H1 (cell line): Measurements from ENCODE around the gene STRIT1. TPM values are rescaled to one million over a fixed set of nuclear protein-coding genes. Genes with fewer than 3 reads are reported as not detected.
"Not testable (repeated sequence)": the region's sequence is repeated elsewhere in the genome, so short reads cannot be mapped to it uniquely, and the experiment has no call there.

ENCODE experiments used
- CTCF ChIA-PET: fragments of 300-600 bp; sonication (Branson Sonifier 250); formaldehyde crosslinking; loops from one replicate; lab custom pipeline; 2021; ENCODE audit not compliant: partially characterized antibody; lab: Charles Lee
- POLR2A ChIA-PET: fragments of 300-600 bp; sonication (Branson Sonifier 250); formaldehyde crosslinking; loops from one replicate; lab custom pipeline; 2021; ENCODE audit warnings: inconsistent platforms; ENCODE audit not compliant: partially characterized antibody; lab: Charles Lee
- DNase-seq, 2 experiments: peaks; one replicate each; pipeline versions ENCODE4 v3.0.0 to v3.0.0-alpha.2; 2010 to 2022; ENCODE audit warnings: low spot score in 2 of 2, low read depth in 1 of 2, mixed read lengths in 1 of 2
- FAIRE-seq: peaks from 2 replicates; lab custom pipeline; 2011; peaks lifted over from hg19 to GRCh38; lab: Jason Lieb, UNC
- H2AFZ ChIP-seq: 2 replicates; pipeline ENCODE4 v1.8.1; 2012; ENCODE audit warnings: low read length, inconsistent platforms
- H2AK5ac ChIP-seq: 2 replicates; pipeline ENCODE4 v1.6.1; 2013; ENCODE audit warnings: low read depth, low read length
- H2BK120ac ChIP-seq: replicated peaks from 2 replicates; pipeline ENCODE3; 2013; ENCODE audit warnings: low read depth, low read length, inconsistent platforms
- H2BK12ac ChIP-seq: 2 replicates; pipeline ENCODE4 v1.6.1; 2013; ENCODE audit warnings: low read depth, low read length
- H2BK15ac ChIP-seq: 2 replicates; pipeline ENCODE4 v1.6.1; 2013; ENCODE audit warnings: low read length
- H2BK20ac ChIP-seq: 2 replicates; pipeline ENCODE4 v1.6.1; 2013; ENCODE audit warnings: low read length
- H2BK5ac ChIP-seq: 2 replicates; pipeline ENCODE4 v1.6.1; 2013; ENCODE audit warnings: low read depth, low read length
- H3K14ac ChIP-seq: 2 replicates; pipeline ENCODE4 v1.6.1; 2013; ENCODE audit warnings: inconsistent platforms; ENCODE audit not compliant: insufficient read length
- H3K18ac ChIP-seq: 2 replicates; pipeline ENCODE4 v1.6.1; 2013; ENCODE audit warnings: low read length; ENCODE audit errors: extremely low read depth
- H3K23ac ChIP-seq: 2 replicates; pipeline ENCODE4 v1.6.1; 2013; ENCODE audit warnings: inconsistent platforms; ENCODE audit not compliant: insufficient read length
- H3K23me2 ChIP-seq: 2 replicates; pipeline ENCODE4 v1.6.1; 2013; ENCODE audit warnings: low read depth, low read length
- H3K27ac ChIP-seq: 2 replicates; pipeline ENCODE4 v1.6.1; 2011; ENCODE audit warnings: low read depth, low read length, inconsistent platforms
- H3K27me3 ChIP-seq, 4 experiments: replicated peaks in 1 of 4; 1 replicate in 1 of 4; 2 replicates in 3 of 4; pipeline versions ENCODE4 v1.6.1 to v1.8.1; 2011 to 2013; ENCODE audit warnings: low read length in 3 of 4, mild to moderate bottlenecking in 3 of 4, inconsistent platforms in 2 of 4, mixed read lengths in 2 of 4, moderate library complexity in 1 of 4; ENCODE audit not compliant: control insufficient read depth in 3 of 4, insufficient read depth in 3 of 4; ENCODE audit errors: extremely low read depth in 1 of 4
- H3K36me3 ChIP-seq, 4 experiments: 2 replicates each; pipeline versions ENCODE4 v1.6.1 to v1.8.1; 2011 to 2013; ENCODE audit warnings: mild to moderate bottlenecking in 4 of 4, low read length in 3 of 4, moderate library complexity in 2 of 4, control low read depth in 1 of 4, inconsistent platforms in 1 of 4; ENCODE audit not compliant: insufficient read depth in 4 of 4, control insufficient read depth in 2 of 4
- H3K4ac ChIP-seq: replicated peaks from 2 replicates; pipeline ENCODE3; 2013; ENCODE audit warnings: low read length, low read depth, mixed read lengths, inconsistent platforms; ENCODE audit not compliant: insufficient read length
- H3K4me1 ChIP-seq, 4 experiments: replicated peaks in 1 of 4; 1 replicate in 1 of 4; 2 replicates in 3 of 4; pipeline versions ENCODE4 v1.6.1 to v1.8.1; 2011 to 2013; ENCODE audit warnings: low read length in 3 of 4, inconsistent platforms in 2 of 4, mixed read lengths in 1 of 4; ENCODE audit not compliant: insufficient read depth in 4 of 4, control insufficient read depth in 3 of 4
- H3K4me2 ChIP-seq, 2 experiments: 2 replicates each; pipeline versions ENCODE4 v1.6.1 to v1.8.1; 2011 to 2013; ENCODE audit warnings: low read depth in 2 of 2, low read length in 2 of 2, control low read depth in 1 of 2, inconsistent platforms in 1 of 2, mild to moderate bottlenecking in 1 of 2; ENCODE audit not compliant: insufficient read depth in 1 of 2
- H3K4me3 ChIP-seq, 4 experiments: fragments of 200-600, 300-600 bp in 1 of 4; sonication (generic), shearing (Covaris generic), sonication (Bioruptor Twin) in 1 of 4; 2 replicates each; pipeline versions ENCODE4 v1.5.1 to v1.8.1; 2011 to 2016; ENCODE audit warnings: low read length in 4 of 4, low read depth in 3 of 4, control low read depth in 2 of 4, inconsistent platforms in 2 of 4, mild to moderate bottlenecking in 2 of 4, mixed read lengths in 1 of 4, moderate library complexity in 1 of 4; ENCODE audit not compliant: insufficient read depth in 2 of 4; ENCODE audit errors: extremely low read depth in 1 of 4
- H3K56ac ChIP-seq: replicated peaks from 2 replicates; pipeline ENCODE3; 2013; ENCODE audit warnings: low read depth, mild to moderate bottlenecking, mixed read lengths, low read length, inconsistent platforms; ENCODE audit not compliant: insufficient read length
- H3K79me1 ChIP-seq: 2 replicates; pipeline ENCODE4 v1.6.1; 2013; ENCODE audit warnings: low read depth, low read length, control low read depth
- H3K79me2 ChIP-seq, 2 experiments: 2 replicates each; pipeline versions ENCODE4 v1.6.1 to v1.8.1; 2012 to 2013; ENCODE audit warnings: low read length in 2 of 2, mild to moderate bottlenecking in 2 of 2, inconsistent platforms in 1 of 2; ENCODE audit not compliant: insufficient read depth in 2 of 2, control insufficient read depth in 1 of 2
- H3K9ac ChIP-seq, 4 experiments: replicated peaks in 1 of 4; 1 replicate in 1 of 4; 2 replicates in 3 of 4; pipeline versions ENCODE4 v1.6.1 to v1.8.1; 2011 to 2013; ENCODE audit warnings: low read depth in 3 of 4, low read length in 3 of 4, control low read depth in 2 of 4, mild to moderate bottlenecking in 2 of 4, moderate library complexity in 2 of 4, inconsistent platforms in 1 of 4; ENCODE audit errors: extremely low read depth in 1 of 4
- H3K9me3 ChIP-seq, 2 experiments: 2 replicates each; pipeline versions ENCODE4 v1.6.1 to v1.8.1; 2012 to 2013; ENCODE audit warnings: mild to moderate bottlenecking in 2 of 2, moderate library complexity in 2 of 2, control low read depth in 1 of 2, inconsistent platforms in 1 of 2, low read depth in 1 of 2, low read length in 1 of 2, mixed read lengths in 1 of 2; ENCODE audit not compliant: insufficient read depth in 2 of 2
- H4K20me1 ChIP-seq, 2 experiments: replicated peaks in 1 of 2; 2 replicates each; pipeline versions ENCODE3 to v1.8.1; 2011 to 2013; ENCODE audit warnings: inconsistent platforms in 2 of 2, low read length in 2 of 2, mild to moderate bottlenecking in 1 of 2; ENCODE audit not compliant: insufficient read depth in 2 of 2, control insufficient read depth in 1 of 2
- H4K5ac ChIP-seq: 2 replicates; pipeline ENCODE4 v1.6.1; 2013; ENCODE audit warnings: low read length, low read depth, mixed read lengths, inconsistent platforms; ENCODE audit not compliant: insufficient read length
- H4K8ac ChIP-seq: 2 replicates; pipeline ENCODE4 v1.8.0; 2013; ENCODE audit warnings: mild to moderate bottlenecking, moderate library complexity, low read length, inconsistent platforms; ENCODE audit not compliant: insufficient read depth; ENCODE audit errors: extremely low read depth
- H4K91ac ChIP-seq: replicated peaks from 2 replicates; pipeline ENCODE3; 2013; ENCODE audit warnings: low read length, mixed read lengths, inconsistent platforms; ENCODE audit not compliant: insufficient read length
- WGBS, 2 experiments: shearing (Covaris generic) in 1 of 2; methylation state at CpG; one replicate each; pipeline versions ENCODE4 v1.1.6 to v1.1.7; 2013 to 2015; ENCODE audit warnings: low lambda C conversion rate in 2 of 2, mixed read lengths in 2 of 2, inconsistent platforms in 1 of 2, low coverage in 1 of 2, missing lambda C conversion rate in 1 of 2; ENCODE audit not compliant: insufficient replicate concordance in 2 of 2, insufficient coverage in 1 of 2, insufficient read length in 1 of 2; ENCODE audit errors: extremely low coverage in 1 of 2, missing lambda C conversion rate in 1 of 2; 5-methylcytosine and 5-hydroxymethylcytosine counted together
- polyA plus RNA-seq, 7 experiments: library from polyadenylated mRNA; depleted of rRNA in 3 of 7; stranded (reverse) in 5 of 7; unstranded in 2 of 7; fragments of >200 nt in 5 of 7; fragments of 200-250 nt in 2 of 7; gene quantifications; 1 replicate in 5 of 7; 2 replicates in 1 of 7; 4 replicates in 1 of 7; pipeline versions ENCODE4 v1.2.1 to v1.2.3, GENCODE V29; 2011 to 2013; ENCODE audit warnings: missing spikeins in 2 of 7, mixed read lengths in 2 of 7
- total RNA-seq: library from RNA; stranded (reverse); fragmentation: NEBNext Ultra II Directional; extraction: Animal tissue kit (Norgen Biotek cat#: 25700); gene quantifications from 2 replicates; pipeline ENCODE4 v1.2.1, GENCODE V29; 2021

STRIT1 gene
- total and polyA plus RNA-seq, 2 of the 8 experiments (the other 6 are each of a cell fraction or from before 2014, with no cell fraction given), result 0.15 to 0.47 TPM

DNA sequence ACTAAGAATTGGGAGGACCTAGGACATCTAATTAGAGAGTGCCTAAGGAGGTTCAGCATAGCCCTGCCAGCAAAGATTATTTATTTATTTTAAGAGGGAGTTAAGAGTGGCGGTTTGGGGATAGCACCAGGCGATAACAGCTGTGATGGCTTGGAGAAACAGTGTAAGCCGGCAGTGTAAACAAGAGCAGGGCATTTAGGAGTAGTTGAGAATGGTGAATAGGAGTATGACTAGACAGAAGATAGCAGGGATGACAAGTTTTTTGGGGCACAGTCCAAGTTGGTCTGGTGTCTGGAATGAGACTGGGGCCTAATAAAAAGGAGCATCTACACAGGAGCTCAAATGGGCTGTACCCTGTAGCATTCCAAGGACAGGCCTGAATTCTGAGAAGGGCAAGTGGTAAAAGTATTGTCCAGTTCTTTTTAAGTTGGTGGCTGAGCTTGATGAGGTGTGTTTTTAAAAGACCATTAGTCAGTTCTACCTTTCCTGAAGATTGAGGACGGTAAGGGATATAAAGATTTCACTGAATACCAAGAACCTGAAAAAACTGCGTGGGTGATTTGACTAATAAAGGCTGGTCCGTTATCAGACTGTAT lies 18.2 kb downstream of the STRIT1 start:
- H3K79me2 ChIP-seq, H4K8ac ChIP-seq, H3K4me3 ChIP-seq, H2BK15ac ChIP-seq, H3K23ac ChIP-seq, H2BK12ac ChIP-seq, H3K79me1 ChIP-seq, H3K56ac ChIP-seq, FAIRE-seq, H3K27ac ChIP-seq, H4K91ac ChIP-seq, H2AK5ac ChIP-seq, H3K9ac ChIP-seq, H3K18ac ChIP-seq, H2AFZ ChIP-seq, H2BK5ac ChIP-seq, H4K20me1 ChIP-seq, H2BK20ac ChIP-seq, H2BK120ac ChIP-seq, H3K27me3 ChIP-seq, H3K4ac ChIP-seq, H3K23me2 ChIP-seq, H3K36me3 ChIP-seq, H3K4me1 ChIP-seq, H3K4me2 ChIP-seq, H4K5ac ChIP-seq, H3K14ac ChIP-seq, CTCF ChIA-PET, DNase-seq: not testable (repeated sequence)
- POLR2A ChIA-PET, result interaction anchor here (0.8 kb wide), 1 partner anchor 11 kb away, joined by 3 read pairs; no protein-coding TSS in a partner anchor
- H3K9me3 ChIP-seq, result peaks cover 10 to 12% of the 10 kb centered on the region in 2 experiments; a peak in 3 of 4 replicates
- 91% methylated on average over 6 of the region's 6 CpGs; no CpG with 5 or more reads in 1 of the 2 experiments for WGBS, 2 experiments

- H4K20me1 ChIP-seq, H4K8ac ChIP-seq, H3K4ac ChIP-seq, CTCF ChIA-PET, H3K18ac ChIP-seq, H3K79me1 ChIP-seq, H3K27me3 ChIP-seq, H3K23ac ChIP-seq, H3K23me2 ChIP-seq, H3K14ac ChIP-seq, H3K9me3 ChIP-seq, H3K4me1 ChIP-seq, H3K79me2 ChIP-seq, H3K27ac ChIP-seq, H4K91ac ChIP-seq, H2AK5ac ChIP-seq, POLR2A ChIA-PET, H2BK20ac ChIP-seq, FAIRE-seq, H2BK12ac ChIP-seq, H2BK15ac ChIP-seq, H3K4me3 ChIP-seq, H4K5ac ChIP-seq, H3K56ac ChIP-seq, H3K9ac ChIP-seq, H3K4me2 ChIP-seq, H2BK5ac ChIP-seq, H2BK120ac ChIP-seq, DNase-seq, H3K36me3 ChIP-seq, H2AFZ ChIP-seq: not testable (repeated sequence)
- 91 to 100% methylated on average over 1 to 4 of the region's 4 CpGs for WGBS, 2 experiments
Measured at GRCh38 chr3:155274435-155274834, 19.0 kb downstream of the STRIT1 start.
